Measurements from ENCODE around the gene CGB3.

CGB3 gene

GRCh38 chr19:48975947-48976847, 47.9 kb downstream of the CGB3 start (continued):
- TF ChIP-seq ZNF639 (tag by site-specific recombination; IDR thresholded peaks at IDR 0.05) (no peak), SP3 (tag by site-specific recombination; IDR thresholded peaks at IDR 0.05) (0 out of 2 replicates have a peak, but pooled peaks have one; percentile 47), ZNF114 (tag by site-specific recombination; IDR thresholded peaks at IDR 0.05) (no peak), ZNF768 (tag by site-specific recombination; IDR thresholded peaks at IDR 0.05) (no peak)

Data from HEK293 (cell line).